Fibroblast of mammary gland (primary cell): ENCODE data around the gene LPP.
A peak's percentile ranks its signal among the peaks of the same experiment; 100 is the strongest.

ENCODE experiments used
- DNase-seq: peaks from one replicate; pipeline ENCODE4 v3.0.0-alpha.2; 2010; ENCODE audit warnings: low read depth
- H3K4me3 ChIP-seq: 2 replicates; pipeline ENCODE4 v1.5.1; 2011; ENCODE audit warnings: low read depth, mild to moderate bottlenecking, low read length, moderate library complexity; ENCODE audit not compliant: control insufficient read depth
- TF ChIP-seq, protein P1 (sequence below): conservative IDR thresholded peaks from 2 replicates; pipeline ENCODE4 v1.5.1; 2011; ENCODE audit warnings: low read depth, low read length, inconsistent platforms; ENCODE audit not compliant: control insufficient read depth, insufficient read depth

LPP gene

DNA sequence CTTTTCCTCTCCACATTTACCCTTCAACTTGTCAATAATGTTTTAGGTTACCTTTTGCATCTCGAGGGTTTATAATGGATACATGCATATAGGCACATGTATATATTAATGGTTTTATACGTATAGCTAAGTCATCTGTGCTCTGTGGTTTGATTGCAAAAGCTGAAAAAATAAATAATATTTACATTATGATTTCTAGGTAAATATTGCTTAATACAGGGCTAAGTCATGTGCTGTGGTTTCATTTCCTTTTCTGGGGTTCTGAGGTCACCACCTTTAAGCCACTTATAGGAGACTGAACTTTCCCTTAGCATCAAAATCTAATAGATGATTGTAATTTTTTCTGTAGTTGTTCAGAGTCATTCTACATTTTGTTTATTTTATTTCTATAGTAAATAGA lies 33.1 kb downstream of the LPP start:
- TF ChIP-seq, protein P1, sequence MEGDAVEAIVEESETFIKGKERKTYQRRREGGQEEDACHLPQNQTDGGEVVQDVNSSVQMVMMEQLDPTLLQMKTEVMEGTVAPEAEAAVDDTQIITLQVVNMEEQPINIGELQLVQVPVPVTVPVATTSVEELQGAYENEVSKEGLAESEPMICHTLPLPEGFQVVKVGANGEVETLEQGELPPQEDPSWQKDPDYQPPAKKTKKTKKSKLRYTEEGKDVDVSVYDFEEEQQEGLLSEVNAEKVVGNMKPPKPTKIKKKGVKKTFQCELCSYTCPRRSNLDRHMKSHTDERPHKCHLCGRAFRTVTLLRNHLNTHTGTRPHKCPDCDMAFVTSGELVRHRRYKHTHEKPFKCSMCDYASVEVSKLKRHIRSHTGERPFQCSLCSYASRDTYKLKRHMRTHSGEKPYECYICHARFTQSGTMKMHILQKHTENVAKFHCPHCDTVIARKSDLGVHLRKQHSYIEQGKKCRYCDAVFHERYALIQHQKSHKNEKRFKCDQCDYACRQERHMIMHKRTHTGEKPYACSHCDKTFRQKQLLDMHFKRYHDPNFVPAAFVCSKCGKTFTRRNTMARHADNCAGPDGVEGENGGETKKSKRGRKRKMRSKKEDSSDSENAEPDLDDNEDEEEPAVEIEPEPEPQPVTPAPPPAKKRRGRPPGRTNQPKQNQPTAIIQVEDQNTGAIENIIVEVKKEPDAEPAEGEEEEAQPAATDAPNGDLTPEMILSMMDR, result no peak
- H3K4me3 ChIP-seq, result no peak overlapping the region
- DNase-seq, result peak; percentile 48

DNA sequence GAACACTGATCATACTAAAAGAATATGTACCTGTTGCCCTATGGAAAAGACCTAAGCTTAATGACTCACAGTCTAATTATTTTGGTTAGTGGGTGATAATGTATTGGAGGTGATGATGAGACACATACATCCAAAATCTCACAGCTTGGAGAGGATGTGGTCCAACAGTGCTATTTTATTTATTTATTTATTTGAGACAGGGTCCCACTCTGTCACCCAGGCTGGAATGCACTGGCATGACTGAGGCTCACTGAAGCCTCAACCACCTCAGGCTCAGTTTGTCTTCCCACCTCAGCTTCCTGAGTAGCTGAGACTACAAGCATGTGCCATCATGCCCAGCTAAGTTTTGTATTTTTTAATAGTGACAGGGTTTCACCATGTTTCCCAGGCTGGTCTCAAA lies 35.0 kb downstream of the LPP start:
- no peak overlapping the region for H3K4me3 ChIP-seq
- no peak for DNase-seq
- TF ChIP-seq, protein P1, result no peak

DNA sequence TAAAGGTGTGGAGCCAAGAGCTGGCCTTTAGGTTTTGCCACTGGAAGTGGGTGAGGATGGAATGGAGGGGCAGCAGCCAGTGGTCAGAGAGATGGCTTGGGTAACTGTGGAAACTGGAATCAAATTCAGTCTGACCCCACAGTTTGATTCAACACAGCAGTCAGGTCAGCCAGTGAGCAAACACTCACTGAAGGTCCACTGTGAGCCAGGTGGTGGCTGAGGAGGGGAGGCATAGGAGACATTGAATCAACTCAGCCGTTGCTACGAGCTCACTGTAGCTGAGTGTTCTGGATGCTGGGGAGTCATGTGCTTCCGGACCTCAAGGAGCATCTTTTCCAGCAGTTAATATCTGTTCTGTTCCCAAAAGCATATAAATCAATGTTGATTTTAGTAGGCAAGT lies 37.5 kb downstream of the LPP start:
- TF ChIP-seq, protein P1, result no peak
- H3K4me3 ChIP-seq, result no peak overlapping the region

DNA sequence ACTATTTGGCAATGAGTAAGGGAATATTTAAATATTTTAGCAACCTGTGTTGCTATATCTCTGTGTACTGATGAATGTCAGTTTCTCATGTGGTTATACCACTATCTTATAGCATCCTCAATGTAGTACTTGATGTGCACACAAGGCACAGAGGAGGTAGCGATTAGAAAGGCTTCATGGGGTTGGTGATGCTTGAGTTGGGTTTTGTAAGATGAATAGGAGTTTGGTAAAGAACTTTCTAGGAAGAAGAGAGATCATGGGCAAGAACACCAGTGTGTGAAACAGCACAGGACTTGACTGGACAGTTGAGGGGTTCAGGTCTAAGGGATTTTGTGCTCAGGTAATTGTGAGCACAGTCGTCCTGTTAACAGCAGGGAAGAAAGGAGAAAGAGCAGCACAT lies 38.1 kb downstream of the LPP start:
- no peak overlapping the region for H3K4me3 ChIP-seq
- TF ChIP-seq, protein P1, result no peak
- DNase-seq, result no peak

More for the DNA sequence above, 37.5 kb downstream of the LPP start:
- DNase-seq, result no peak

DNA sequence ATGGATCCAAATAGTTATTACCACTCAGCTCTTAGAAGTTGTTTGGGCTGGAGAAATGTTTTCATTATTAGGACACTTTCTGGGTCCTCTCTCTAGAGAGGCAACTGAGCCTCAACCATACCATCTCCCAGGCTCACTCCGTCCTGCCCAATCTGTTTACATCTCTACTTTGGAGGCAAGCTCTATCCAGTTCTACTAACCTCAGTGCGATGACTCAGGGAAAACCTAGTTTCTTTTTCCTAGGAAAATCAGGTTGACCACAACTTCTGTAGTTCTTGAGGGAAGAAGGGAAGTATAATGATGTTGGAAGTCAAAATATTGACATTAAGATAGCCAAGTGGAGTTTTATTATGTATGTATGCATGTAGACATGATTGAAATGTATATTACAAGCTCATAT lies 40.4 kb downstream of the LPP start:
- TF ChIP-seq, protein P1, result no peak
- no peak for DNase-seq
- H3K4me3 ChIP-seq, result no peak overlapping the region

DNA sequence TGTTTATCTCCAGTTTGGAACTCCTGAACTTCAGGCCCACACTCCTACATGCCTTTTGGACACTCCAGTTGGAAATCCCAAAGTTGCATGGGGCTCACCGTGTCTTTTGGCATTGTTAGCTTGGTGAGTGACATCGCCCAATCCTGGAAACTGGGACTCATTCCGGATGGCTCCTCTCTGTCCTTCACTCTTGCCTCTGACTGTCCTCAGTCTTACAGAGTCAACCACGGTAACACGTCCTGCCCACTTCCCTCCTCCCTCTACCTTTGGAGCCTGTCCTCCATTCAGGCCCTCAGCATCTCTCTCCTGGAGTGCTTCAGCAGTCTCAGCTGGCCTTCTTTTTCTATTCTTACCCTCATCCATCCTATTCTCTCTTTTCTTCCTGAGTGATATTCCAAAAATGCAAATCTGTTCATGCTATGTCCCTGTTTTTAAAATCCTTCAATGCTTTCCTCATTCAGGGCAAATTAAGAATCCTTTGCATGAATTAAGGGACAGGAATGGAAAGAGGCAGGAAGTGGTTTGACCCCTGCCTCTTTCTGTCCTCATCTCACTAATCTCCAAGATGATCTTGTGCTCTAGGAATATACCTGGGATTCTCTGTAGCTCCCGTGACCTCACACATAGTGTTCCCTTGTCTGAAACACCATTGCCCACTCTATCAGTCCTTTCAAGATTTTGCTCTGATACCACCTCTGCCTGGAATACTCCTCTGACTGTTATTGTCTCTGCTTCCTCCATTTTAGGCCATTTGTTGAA lies 42.5 kb downstream of the LPP start:
- TF ChIP-seq, protein P1, result no peak

More for the DNA sequence above, 42.5 kb downstream of the LPP start:
- no peak for DNase-seq
- no peak overlapping the region for H3K4me3 ChIP-seq
